Upper lobe of left lung (tissue), 6 donors: ENCODE measurements around the gene SULT6B1. TPM values are rescaled to one million over a fixed set of nuclear protein-coding genes. Genes with fewer than 3 reads are reported as not detected.

Experiments used
- ATAC-seq, 2 donors: fragments of 200-7000 bp; cut with Tn5 transposase; one replicate each; pipeline ENCODE4 v1.9.1; 2022; ENCODE audit warnings: mild to moderate bottlenecking in 2 of 2, moderate library complexity in 2 of 2; ENCODE audit not compliant: low FRiP score in 2 of 2
- DNase-seq, 2 donors: peaks; one replicate each; pipeline ENCODE4 v3.0.0-alpha.2; 2019 to 2020
- H3K27ac ChIP-seq, 4 donors: fragments of 200-600 bp; sonication (generic); one replicate each; pipeline ENCODE4 v1.5.1; 2016 to 2019
- H3K27me3 ChIP-seq, 4 donors: fragments of 200-600 bp; sonication (generic); one replicate each; pipeline ENCODE4 v1.5.1; 2017 to 2019
- H3K36me3 ChIP-seq, 4 donors: fragments of 200-600 bp; sonication (generic); one replicate each; pipeline ENCODE4 v1.5.1; 2016 to 2019
- H3K4me1 ChIP-seq, 4 donors: fragments of 200-600 bp; sonication (generic); one replicate each; pipeline ENCODE4 v1.5.1; 2018 to 2019
- H3K4me3 ChIP-seq, 4 donors: fragments of 200-600 bp; sonication (generic); one replicate each; pipeline ENCODE4 v1.5.1; 2017 to 2019; ENCODE audit warnings: mild to moderate bottlenecking in 2 of 4, moderate library complexity in 1 of 4
- H3K9me3 ChIP-seq, 4 donors: fragments of 200-600 bp; sonication (generic); one replicate each; pipeline ENCODE4 v1.5.1; 2018 to 2019
- EP300 ChIP-seq, 4 donors: sonication (generic); formaldehyde crosslinking; IDR thresholded peaks; one replicate each; pipeline ENCODE4 v1.5.1; 2017; ENCODE audit warnings: antibody characterized with exemption in 4 of 4, control low read depth in 2 of 4
- POLR2A ChIP-seq, 4 donors: fragments of 450-650 bp; IDR thresholded peaks; one replicate each; pipeline ENCODE4 v1.5.1; 2016 to 2017; ENCODE audit warnings: antibody characterized with exemption in 4 of 4, mild to moderate bottlenecking in 2 of 4
- POLR2AphosphoS5 ChIP-seq, 2 donors: sonication (generic); formaldehyde crosslinking; IDR thresholded peaks; one replicate each; pipeline ENCODE4 v1.5.1; 2017; ENCODE audit warnings: antibody characterized with exemption in 2 of 2
- WGBS, 2 donors: methylation state at CpG; one replicate each; pipeline ENCODE4 v1.1.5; 2017 to 2018; 5-methylcytosine and 5-hydroxymethylcytosine counted together
- total RNA-seq, 6 donors: library from RNA; depleted of rRNA in 4 of 6; stranded (reverse); fragments of >200 nt in 4 of 6; gene quantifications; one replicate each; pipeline versions ENCODE4 v1.1.0 to v1.2.1, GENCODE V29; 2016 to 2021
- TF ChIP-seq, protein P1 (sequence below), 6 experiments: fragments of 450-650 bp in 4 of 6; fragments of 200-600 bp in 2 of 6; sonication (generic) in 2 of 6; IDR thresholded peaks; one replicate each; pipeline ENCODE4 v1.5.1; 2016 to 2019; ENCODE audit warnings: antibody characterized with exemption in 6 of 6
- donor health status: DM: no; HTN: no; CAD: no; lungs with moderate emphysema.
- donor health status: DM: no; HTN: yes; CAD: no; lungs with severe emphysema.

The SULT6B1 gene
- total RNA-seq, 6 donors from 2014 or later = not detected

GRCh38 chr2:37191253-37191652 is 2.8 kb upstream of the SULT6B1 start:
- TF ChIP-seq, protein P1, sequence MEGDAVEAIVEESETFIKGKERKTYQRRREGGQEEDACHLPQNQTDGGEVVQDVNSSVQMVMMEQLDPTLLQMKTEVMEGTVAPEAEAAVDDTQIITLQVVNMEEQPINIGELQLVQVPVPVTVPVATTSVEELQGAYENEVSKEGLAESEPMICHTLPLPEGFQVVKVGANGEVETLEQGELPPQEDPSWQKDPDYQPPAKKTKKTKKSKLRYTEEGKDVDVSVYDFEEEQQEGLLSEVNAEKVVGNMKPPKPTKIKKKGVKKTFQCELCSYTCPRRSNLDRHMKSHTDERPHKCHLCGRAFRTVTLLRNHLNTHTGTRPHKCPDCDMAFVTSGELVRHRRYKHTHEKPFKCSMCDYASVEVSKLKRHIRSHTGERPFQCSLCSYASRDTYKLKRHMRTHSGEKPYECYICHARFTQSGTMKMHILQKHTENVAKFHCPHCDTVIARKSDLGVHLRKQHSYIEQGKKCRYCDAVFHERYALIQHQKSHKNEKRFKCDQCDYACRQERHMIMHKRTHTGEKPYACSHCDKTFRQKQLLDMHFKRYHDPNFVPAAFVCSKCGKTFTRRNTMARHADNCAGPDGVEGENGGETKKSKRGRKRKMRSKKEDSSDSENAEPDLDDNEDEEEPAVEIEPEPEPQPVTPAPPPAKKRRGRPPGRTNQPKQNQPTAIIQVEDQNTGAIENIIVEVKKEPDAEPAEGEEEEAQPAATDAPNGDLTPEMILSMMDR (IDR thresholded peaks at IDR 0.05) = no peak
- TF ChIP-seq POLR2A (IDR thresholded peaks at IDR 0.05) = no peak
- TF ChIP-seq POLR2AphosphoS5 (IDR thresholded peaks at IDR 0.05) = no peak
- TF ChIP-seq EP300 (IDR thresholded peaks at IDR 0.05) = no peak
- Histone ChIP-seq H3K4me1 (peaks cover 0 to 3% (median 0%) of the 10 kb centered on the region in 4 donors), H3K27me3 (no peaks in the 10 kb centered on the region), H3K36me3 (no peaks in the 10 kb centered on the region), H3K27ac (no peak overlapping the region), H3K4me3 (no peak overlapping the region), H3K9me3 (no peaks in the 10 kb centered on the region)
- ATAC-seq (no peak), DNase-seq (peak in 1 of 2 donors; percentile 59)
- 86 to 89% methylated on average over 4 of the region's 4 CpGs for WGBS, 2 donors

DNA sequence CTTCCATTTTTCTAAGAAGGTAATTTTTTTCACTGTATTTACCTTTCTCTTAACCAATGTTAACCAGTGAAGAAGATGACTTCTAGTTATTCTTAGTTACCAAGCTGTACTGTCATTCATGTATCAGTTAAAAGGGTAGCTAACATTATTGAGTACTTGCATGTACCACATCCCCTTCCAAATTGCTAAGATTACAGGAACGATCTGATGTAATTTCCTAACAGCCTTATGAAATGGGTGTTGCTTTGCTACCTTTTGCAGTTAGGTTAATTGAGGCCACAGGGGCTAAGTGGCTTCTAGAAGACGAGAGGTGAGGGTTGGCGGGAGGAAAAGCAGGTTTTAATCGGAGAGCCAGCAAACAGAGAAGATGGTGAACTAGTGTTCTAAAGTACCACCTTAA is 1.8 kb upstream of the SULT6B1 start:
- H3K27ac ChIP-seq = peak overlapping the region in 2 of 4 donors; percentile 34 to 80
- 66 to 83% methylated on average over 4 of the region's 4 CpGs for WGBS, 2 donors
- peaks cover 0 to 3% (median 0%) of the 10 kb centered on the region in 4 donors for H3K4me1 ChIP-seq
- ATAC-seq (no peak), DNase-seq (no peak)
- no peak overlapping the region for H3K4me3 ChIP-seq
- no peaks in the 10 kb centered on the region for H3K27me3 ChIP-seq
- TF ChIP-seq POLR2A (IDR thresholded peaks at IDR 0.05) (no peak), EP300 (IDR thresholded peaks at IDR 0.05) (no peak)
- TF ChIP-seq, protein P1 (IDR thresholded peaks at IDR 0.05) = no peak
- no peaks in the 10 kb centered on the region for H3K36me3 ChIP-seq
- no peaks in the 10 kb centered on the region for H3K9me3 ChIP-seq

DNA sequence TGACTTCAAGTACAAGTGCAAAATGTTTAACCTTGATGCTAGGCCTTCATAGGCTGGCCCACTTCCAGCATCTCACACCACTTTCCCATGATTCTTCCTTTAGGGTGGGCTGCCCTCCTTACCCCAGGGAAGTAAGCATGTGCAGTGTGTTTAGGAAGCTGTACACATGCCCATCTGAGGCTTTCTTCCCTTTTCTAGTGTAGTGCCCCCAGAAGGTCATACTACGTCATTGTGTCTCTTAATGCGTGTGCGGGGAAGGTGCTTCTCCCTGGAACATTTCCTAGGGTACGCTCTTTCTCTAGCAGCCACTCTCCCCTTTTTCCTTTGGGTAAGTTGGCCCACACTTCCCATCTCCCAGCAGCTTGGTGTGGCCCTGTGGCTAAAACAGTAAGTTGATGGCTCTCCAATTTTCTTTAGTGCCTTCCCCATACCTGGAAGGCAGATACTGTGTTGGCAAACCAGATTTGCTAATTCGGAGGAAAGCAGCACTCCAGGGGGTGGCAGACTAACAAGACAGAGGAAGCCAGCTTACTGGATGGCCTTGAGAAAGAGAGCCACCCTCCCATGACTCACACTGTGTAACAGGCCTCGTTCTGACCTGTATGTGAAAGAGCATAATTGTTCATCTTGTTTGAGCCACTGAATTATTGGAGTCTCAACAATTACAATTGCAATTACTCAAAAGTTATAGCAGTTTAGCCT is 1.1 kb upstream of the SULT6B1 start:
- H3K36me3 ChIP-seq = no peaks in the 10 kb centered on the region
- H3K4me3 ChIP-seq = no peak overlapping the region
- peaks cover 0 to 3% (median 0%) of the 10 kb centered on the region in 4 donors for H3K4me1 ChIP-seq
- 69 to 76% methylated on average over 6 of the region's 6 CpGs for WGBS, 2 donors
- DNase-seq (peak in 1 of 2 donors; percentile 60), ATAC-seq (peak; percentile 57 to 70)
- no peaks in the 10 kb centered on the region for H3K9me3 ChIP-seq
- TF ChIP-seq POLR2A (IDR thresholded peaks at IDR 0.05) = no peak
- TF ChIP-seq, protein P1 (IDR thresholded peaks at IDR 0.05) = no peak
- no peak for TF ChIP-seq EP300 (IDR thresholded peaks at IDR 0.05)
- no peak for TF ChIP-seq POLR2AphosphoS5 (IDR thresholded peaks at IDR 0.05)
- H3K27me3 ChIP-seq = no peaks in the 10 kb centered on the region
- peak overlapping the region in 3 of 4 donors; percentile 14 to 80 (median 34) for H3K27ac ChIP-seq

DNA sequence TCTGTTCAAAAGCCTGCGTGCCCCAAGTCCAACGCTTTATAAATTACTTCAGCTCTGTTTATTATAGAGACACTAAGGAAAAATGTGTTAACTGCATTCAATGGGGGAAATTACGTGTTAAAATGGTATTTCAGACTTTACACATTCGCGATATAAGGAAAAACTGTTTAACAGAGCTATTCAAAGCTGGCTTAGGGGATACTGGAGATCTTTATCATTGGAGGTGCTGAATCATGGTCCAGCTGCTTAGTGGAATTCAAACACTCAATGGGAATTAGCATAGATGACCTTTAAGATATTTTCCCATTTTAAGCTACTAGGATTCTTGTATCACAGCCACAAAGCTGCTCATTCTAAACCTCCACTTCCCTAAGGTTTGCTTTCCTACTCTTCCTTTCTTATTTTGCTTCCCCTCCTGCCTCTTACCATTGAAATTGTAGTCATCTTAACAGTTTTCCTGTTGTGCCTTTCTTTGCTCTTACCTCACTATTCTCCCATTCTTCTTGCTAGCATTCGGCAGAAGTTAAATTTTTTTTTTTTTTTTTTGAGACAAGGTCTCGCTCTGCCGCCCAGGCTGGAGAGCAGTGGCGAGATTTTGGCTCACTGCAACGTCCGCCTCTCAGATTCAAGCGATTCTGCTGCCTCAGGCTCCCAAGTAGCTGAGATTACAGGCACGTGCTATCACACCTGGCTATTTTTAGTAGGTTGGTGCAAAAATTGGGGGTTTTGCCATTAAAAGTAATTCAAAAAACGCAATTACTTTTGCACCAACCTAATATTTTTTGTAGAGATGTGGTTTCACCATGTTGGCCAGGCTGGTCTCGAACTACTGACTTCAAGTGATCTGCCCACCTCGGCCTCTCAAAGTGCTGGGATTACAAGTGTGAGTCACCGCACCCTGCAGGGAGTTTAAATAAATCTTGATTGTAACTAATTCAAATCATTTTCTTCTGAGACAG is 6.5 kb downstream of the SULT6B1 start:
- ATAC-seq = no peak
- no peaks in the 10 kb centered on the region for H3K4me1 ChIP-seq
- H3K27me3 ChIP-seq = no peaks in the 10 kb centered on the region
- no peak for DNase-seq
- no peak overlapping the region for H3K4me3 ChIP-seq
- H3K9me3 ChIP-seq = no peaks in the 10 kb centered on the region
- no peak overlapping the region for H3K27ac ChIP-seq
- 80 to 82% methylated on average over 17 of the region's 17 CpGs for WGBS, 2 donors
- TF ChIP-seq POLR2AphosphoS5 (IDR thresholded peaks at IDR 0.05) (no peak), EP300 (IDR thresholded peaks at IDR 0.05) (no peak), POLR2A (IDR thresholded peaks at IDR 0.05) (no peak)
- TF ChIP-seq, protein P1 (IDR thresholded peaks at IDR 0.05) = no peak
- H3K36me3 ChIP-seq = no peaks in the 10 kb centered on the region
